NCI-H1105 treated with DMSO at 0.1 percent for 48 hours (cell line): Measurements from ENCODE around the gene PSMA6.

Experiments
- DNase-seq: peaks from one replicate; lab custom pipeline; 2025; lab: John Stamatoyannopoulos, UW

The PSMA6 gene

DNA sequence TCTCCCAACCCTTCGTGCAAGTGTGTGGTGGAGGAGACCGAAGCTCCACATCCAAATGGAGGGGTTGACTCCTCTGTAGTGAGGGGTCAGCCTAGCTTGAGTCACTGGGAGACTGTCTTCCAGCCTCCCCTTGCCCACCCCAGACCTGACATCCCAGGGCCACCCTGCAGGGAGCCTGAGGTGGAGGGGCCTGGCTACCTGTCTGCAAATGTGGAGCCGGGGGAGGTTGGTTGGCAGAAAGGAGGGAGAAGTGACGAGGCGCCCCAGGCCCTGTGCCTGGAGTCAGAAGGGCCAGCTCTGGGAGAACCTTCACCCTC, 74.8 kb downstream of the PSMA6 start:
- no peak for DNase-seq
